HG03045 (cell line): ENCODE measurements around the gene OAS2.
"Not testable (repeated sequence)": the region's sequence is repeated elsewhere in the genome, so short reads cannot be mapped to it uniquely, and the experiment has no call there.

Experiments used
- ATAC-seq: cut with Tn5 transposase; IDR thresholded peaks from one replicate; pipeline ENCODE4 v1.9.1; 2021; ENCODE audit warnings: mild to moderate bottlenecking, moderate library complexity; ENCODE audit not compliant: unreplicated experiment

Gene OAS2

GRCh38 chr12:112979041-112979680 is 842 bp downstream of the OAS2 start:
- ATAC-seq = peak; percentile 24

- no peak for ATAC-seq
Observed at GRCh38 chr12:112980491-112981158, 2.3 kb downstream of the OAS2 start.

GRCh38 chr12:112985642-112986290 is 7.4 kb downstream of the OAS2 start:
- no peak for ATAC-seq

- no peak for ATAC-seq
Observed at GRCh38 chr12:112986291-112986800, 8.0 kb downstream of the OAS2 start.

GRCh38 chr12:112987561-112987960 is 9.2 kb downstream of the OAS2 start:
- no peak for ATAC-seq

GRCh38 chr12:112988224-112988623 is 9.9 kb downstream of the OAS2 start:
- ATAC-seq = no peak

- not testable (repeated sequence) for ATAC-seq
Observed at GRCh38 chr12:112988823-112989385, 10.6 kb downstream of the OAS2 start.

- ATAC-seq = no peak
Observed at GRCh38 chr12:112989806-112990205, 11.5 kb downstream of the OAS2 start.

GRCh38 chr12:112992541-112993398 is 14.5 kb downstream of the OAS2 start:
- ATAC-seq = no peak

- ATAC-seq = no peak
Observed at GRCh38 chr12:112995008-112995407, 16.7 kb downstream of the OAS2 start.

- ATAC-seq = no peak
Observed at GRCh38 chr12:112996501-112996900, 18.2 kb downstream of the OAS2 start.

- ATAC-seq = no peak
Observed at GRCh38 chr12:112997506-112997905, 19.2 kb downstream of the OAS2 start.

- peak; percentile 96 for ATAC-seq
Observed at GRCh38 chr12:112998987-112999767, 20.9 kb downstream of the OAS2 start.

- ATAC-seq = no peak
Observed at GRCh38 chr12:113000433-113000832, 22.1 kb downstream of the OAS2 start.

- ATAC-seq = no peak
Observed at GRCh38 chr12:113002155-113002554, 23.8 kb downstream of the OAS2 start.

- ATAC-seq = no peak
Observed at GRCh38 chr12:113002676-113003075, 24.4 kb downstream of the OAS2 start.

GRCh38 chr12:113003636-113004035 is 25.3 kb downstream of the OAS2 start:
- ATAC-seq = no peak

GRCh38 chr12:113005762-113006161 is 27.4 kb downstream of the OAS2 start:
- no peak for ATAC-seq

- no peak for ATAC-seq
Observed at GRCh38 chr12:113006206-113006605, 27.9 kb downstream of the OAS2 start.

GRCh38 chr12:113006641-113007040 is 28.3 kb downstream of the OAS2 start:
- ATAC-seq = no peak
